Transverse colon (tissue), 4 donors: ENCODE measurements around the gene LAD1. TPM values are rescaled to one million over a fixed set of nuclear protein-coding genes. Genes with fewer than 3 reads are reported as not detected.

Experiments used
- DNase-seq: peaks from one replicate; pipeline ENCODE4 v3.0.0-alpha.2; 2019
- H3K27ac ChIP-seq, 4 donors: fragments of 200-600 bp; sonication (generic); 2 replicates each; pipeline ENCODE4 v1.5.1; 2016 to 2018; ENCODE audit warnings: inconsistent platforms in 4 of 4
- H3K27me3 ChIP-seq: fragments of 200-600 bp; sonication (generic); 2 replicates; pipeline ENCODE4 v1.5.1; 2017; ENCODE audit warnings: inconsistent platforms
- H3K36me3 ChIP-seq, 4 donors: fragments of 200-600 bp; sonication (generic); 2 replicates each; pipeline ENCODE4 v1.5.1; 2017 to 2019; ENCODE audit warnings: inconsistent platforms in 4 of 4
- H3K4me1 ChIP-seq, 4 donors: fragments of 200-600 bp; sonication (generic); 2 replicates each; pipeline ENCODE4 v1.5.1; 2017 to 2020; ENCODE audit warnings: inconsistent platforms in 4 of 4
- H3K4me3 ChIP-seq, 4 donors: fragments of 200-600 bp; sonication (generic); 1 replicate in 1 of 4; 2 replicates in 3 of 4; pipeline versions ENCODE4 v1.5.1 to v1.6.1; 2017 to 2019; ENCODE audit warnings: inconsistent platforms in 4 of 4
- H3K9me3 ChIP-seq, 2 donors: fragments of 200-600 bp; sonication (generic); 2 replicates each; pipeline ENCODE4 v1.5.1; 2017 to 2019; ENCODE audit warnings: inconsistent platforms in 2 of 2
- EP300 ChIP-seq: sonication (generic); formaldehyde crosslinking; IDR thresholded peaks from one replicate; pipeline ENCODE4 v1.6.1; 2017; ENCODE audit warnings: antibody characterized with exemption, low read depth
- POLR2A ChIP-seq: fragments of 450-650 bp; IDR thresholded peaks from one replicate; pipeline ENCODE4 v1.6.1; 2016; ENCODE audit warnings: antibody characterized with exemption, mild to moderate bottlenecking, moderate library complexity
- POLR2AphosphoS5 ChIP-seq, 3 donors: sonication (generic); formaldehyde crosslinking; IDR thresholded peaks; one replicate each; pipeline ENCODE4 v1.6.1; 2016; ENCODE audit warnings: antibody characterized with exemption in 3 of 3
- WGBS, 2 donors: methylation state at CpG; one replicate each; pipeline ENCODE4 v1.1.5; 2018; ENCODE audit warnings: low coverage in 1 of 2; 5-methylcytosine and 5-hydroxymethylcytosine counted together
- in situ Hi-C, 4 donors: fragments of 200-750 bp; cut with MboI; loops; one replicate each; pipeline versions ENCODE4 v1.15.0 to v1.15.1; 2017; ENCODE audit warnings: low sequenced_read_pairs in 3 of 4, low pct_ligation_motif_present in 1 of 4, low pct_unique_long_range_greater_than_20kb in 1 of 4
- intact Hi-C: fragments of 100-400 bp; cut with DNase I; formaldehyde crosslinking; loops from one replicate; pipeline ENCODE4 v1.15.1; 2023; ENCODE audit warnings: low total_unique reads
- total RNA-seq, 4 donors: library from RNA; depleted of rRNA; stranded (reverse); fragments of >200 nt; gene quantifications; one replicate each; pipeline ENCODE4 v1.1.0, GENCODE V29; 2016
- TF ChIP-seq, protein P1 (sequence below), 5 experiments: fragments of 200-600 bp in 3 of 5; fragments of 450-650 bp in 2 of 5; sonication (generic) in 3 of 5; IDR thresholded peaks; 1 replicate in 2 of 5; 2 replicates in 3 of 5; pipeline ENCODE4 v1.5.1; 2016 to 2017; ENCODE audit warnings: antibody characterized with exemption in 5 of 5, inconsistent platforms in 3 of 5, mild to moderate bottlenecking in 2 of 5, moderate library complexity in 1 of 5

LAD1 gene
- total RNA-seq, 4 donors from 2014 or later = 142 to 215 (median 177) TPM

DNA sequence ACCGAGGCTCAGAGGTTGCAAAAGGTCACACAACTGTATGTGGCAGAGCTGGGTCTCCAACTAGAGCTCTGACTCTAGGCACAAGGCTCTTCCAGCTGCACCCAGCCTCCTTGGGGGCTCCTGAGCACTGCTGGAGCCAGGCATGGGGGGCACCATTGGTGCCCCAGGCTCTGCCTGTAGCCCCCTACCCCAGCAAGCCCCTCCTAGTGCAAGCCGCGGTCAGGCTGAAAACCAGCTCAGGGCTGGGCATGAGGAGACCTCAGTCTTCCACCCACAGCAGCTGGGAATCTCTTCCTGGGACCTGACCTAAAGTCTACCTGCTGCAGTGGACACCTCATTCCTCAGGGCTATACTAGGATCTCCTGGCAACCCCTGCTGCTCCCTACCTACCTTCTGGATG, 36.2 kb downstream of the LAD1 start:
- DNase-seq = no peak
- Histone ChIP-seq H3K27ac (no peak overlapping the region), H3K27me3 (no peaks in the 10 kb centered on the region), H3K4me1 (no peaks in the 10 kb centered on the region), H3K9me3 (no peaks in the 10 kb centered on the region), H3K4me3 (no peak overlapping the region), H3K36me3 (no peaks in the 10 kb centered on the region)
- intact Hi-C loops = loop anchor here (5.0 kb wide), 1 partner anchor 111 kb away; no protein-coding TSS in a partner anchor
- in situ Hi-C loops = loop anchor here in 2 of 4 donors (25.0 kb wide), 1 partner anchor 101 kb away; no protein-coding TSS in a partner anchor
- WGBS, 2 donors = 89% methylated on average over 3 of the region's 3 CpGs; no CpG with 5 or more reads in 1 of the 2 donors
- no peak for TF ChIP-seq POLR2A
- TF ChIP-seq EP300 = no peak
- TF ChIP-seq, protein P1, sequence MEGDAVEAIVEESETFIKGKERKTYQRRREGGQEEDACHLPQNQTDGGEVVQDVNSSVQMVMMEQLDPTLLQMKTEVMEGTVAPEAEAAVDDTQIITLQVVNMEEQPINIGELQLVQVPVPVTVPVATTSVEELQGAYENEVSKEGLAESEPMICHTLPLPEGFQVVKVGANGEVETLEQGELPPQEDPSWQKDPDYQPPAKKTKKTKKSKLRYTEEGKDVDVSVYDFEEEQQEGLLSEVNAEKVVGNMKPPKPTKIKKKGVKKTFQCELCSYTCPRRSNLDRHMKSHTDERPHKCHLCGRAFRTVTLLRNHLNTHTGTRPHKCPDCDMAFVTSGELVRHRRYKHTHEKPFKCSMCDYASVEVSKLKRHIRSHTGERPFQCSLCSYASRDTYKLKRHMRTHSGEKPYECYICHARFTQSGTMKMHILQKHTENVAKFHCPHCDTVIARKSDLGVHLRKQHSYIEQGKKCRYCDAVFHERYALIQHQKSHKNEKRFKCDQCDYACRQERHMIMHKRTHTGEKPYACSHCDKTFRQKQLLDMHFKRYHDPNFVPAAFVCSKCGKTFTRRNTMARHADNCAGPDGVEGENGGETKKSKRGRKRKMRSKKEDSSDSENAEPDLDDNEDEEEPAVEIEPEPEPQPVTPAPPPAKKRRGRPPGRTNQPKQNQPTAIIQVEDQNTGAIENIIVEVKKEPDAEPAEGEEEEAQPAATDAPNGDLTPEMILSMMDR (IDR thresholded peaks at IDR 0.05) = no peak
- TF ChIP-seq POLR2AphosphoS5 (IDR thresholded peaks at IDR 0.05) = no peak

DNA sequence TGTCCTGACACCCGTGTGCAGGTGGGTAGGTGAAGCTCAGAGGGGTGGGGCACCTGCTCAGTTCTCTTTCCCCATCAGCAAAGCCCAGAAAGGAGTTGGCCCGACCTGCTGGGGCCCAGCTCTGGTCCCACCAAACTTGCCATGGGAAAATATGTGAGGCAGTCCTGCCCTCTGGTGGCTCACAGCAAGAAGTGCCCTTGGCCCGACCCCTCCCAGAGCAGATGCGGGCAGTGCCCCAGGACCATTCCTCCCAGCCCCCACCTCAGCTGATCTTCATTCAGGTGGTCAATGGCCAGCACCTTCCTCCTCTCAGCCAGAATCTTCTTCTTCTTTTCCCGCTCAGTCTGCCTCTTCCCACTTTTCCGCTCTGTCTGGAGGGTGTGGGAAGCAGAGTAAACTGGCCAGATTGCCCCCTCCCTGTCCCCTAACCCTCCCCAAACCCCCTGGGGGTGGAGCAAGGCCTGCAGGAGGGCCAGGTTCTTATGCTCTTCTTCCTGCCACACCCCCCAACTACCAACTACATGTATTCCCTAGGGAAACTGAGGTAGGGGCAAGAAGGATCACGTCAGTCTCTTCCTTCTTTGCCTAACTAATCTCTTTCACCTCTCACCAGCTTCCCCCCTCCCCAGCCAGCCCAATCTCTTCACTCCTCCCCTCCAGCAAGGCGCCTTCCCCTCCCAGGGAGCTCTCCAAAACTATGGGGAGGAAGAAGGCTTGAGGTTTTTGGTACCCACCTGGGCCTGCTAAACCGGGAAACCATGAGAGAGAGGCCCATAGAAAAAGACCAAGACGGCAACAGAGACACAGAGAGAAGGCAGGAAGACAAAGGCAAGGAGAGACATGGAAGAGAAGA, 37.2 kb downstream of the LAD1 start:
- TF ChIP-seq EP300 = no peak
- TF ChIP-seq POLR2AphosphoS5 (IDR thresholded peaks at IDR 0.05) = no peak
- TF ChIP-seq, protein P1 (IDR thresholded peaks at IDR 0.05) = peak; percentile 62 to 88 (median 75)
- Histone ChIP-seq H3K27me3 (no peaks in the 10 kb centered on the region), H3K36me3 (no peaks in the 10 kb centered on the region), H3K4me1 (no peaks in the 10 kb centered on the region), H3K9me3 (no peaks in the 10 kb centered on the region), H3K4me3 (no peak overlapping the region), H3K27ac (no peak overlapping the region)
- WGBS, 2 donors = 41 to 85% methylated on average over 3 to 10 of the region's 10 CpGs
- intact Hi-C loops (loop anchor here (5.0 kb wide), 1 partner anchor 110 kb away; no protein-coding TSS in a partner anchor), in situ Hi-C loops (loop anchor here in 2 of 4 donors (25.0 kb wide), 1 partner anchor 100 kb away; no protein-coding TSS in a partner anchor)
- DNase-seq = peak; percentile 27

DNA sequence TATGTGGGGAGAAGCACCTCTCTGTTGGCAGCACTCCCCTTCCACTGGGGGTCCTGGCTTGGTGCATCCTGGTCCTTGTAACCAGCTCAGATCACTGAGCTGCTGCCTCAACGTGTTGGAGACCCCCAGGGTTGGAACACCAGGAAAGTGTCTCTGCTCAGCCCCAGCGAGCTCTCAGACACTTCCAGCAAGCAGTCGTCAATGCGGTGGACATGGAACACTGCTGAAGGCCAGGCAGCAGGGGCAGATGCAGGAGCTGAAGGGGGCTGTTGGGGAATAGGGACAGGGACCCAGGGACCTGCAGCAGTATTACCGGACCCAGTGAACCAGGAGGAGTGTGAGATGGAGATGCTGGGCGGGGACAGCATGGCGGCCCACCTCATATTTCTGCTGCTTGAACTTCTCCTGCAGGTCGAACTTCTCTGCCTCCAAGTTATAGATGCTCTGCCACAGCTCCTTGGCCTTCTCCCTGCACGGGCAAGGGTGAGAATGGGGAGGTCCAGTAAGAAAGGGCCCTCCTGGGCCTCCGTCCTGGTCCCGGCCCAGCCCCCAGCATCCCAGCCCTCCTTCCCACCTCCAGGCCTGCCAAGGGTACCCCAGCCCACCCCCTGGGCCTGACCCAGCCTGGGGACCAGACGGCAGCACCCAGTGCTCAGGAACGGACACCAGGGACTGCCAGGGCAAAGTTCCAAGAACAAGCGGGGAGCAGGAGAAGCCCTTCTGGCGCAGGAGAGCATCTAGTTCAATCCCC, 38.0 kb downstream of the LAD1 start:
- Histone ChIP-seq H3K4me3 (no peak overlapping the region), H3K9me3 (no peaks in the 10 kb centered on the region), H3K36me3 (no peaks in the 10 kb centered on the region), H3K27ac (no peak overlapping the region), H3K4me1 (no peaks in the 10 kb centered on the region), H3K27me3 (no peaks in the 10 kb centered on the region)
- in situ Hi-C loops (loop anchor here in 2 of 4 donors (25.0 kb wide), 1 partner anchor 99 kb away; no protein-coding TSS in a partner anchor), intact Hi-C loops (loop anchor here (5.0 kb wide), 1 partner anchor 109 kb away; no protein-coding TSS in a partner anchor)
- TF ChIP-seq POLR2AphosphoS5 (IDR thresholded peaks at IDR 0.05) (no peak), EP300 (no peak)
- TF ChIP-seq, protein P1 (IDR thresholded peaks at IDR 0.05) = no peak
- WGBS, 2 donors = 75% methylated on average over 15 of the region's 15 CpGs; no CpG with 5 or more reads in 1 of the 2 donors
- no peak for DNase-seq

DNA sequence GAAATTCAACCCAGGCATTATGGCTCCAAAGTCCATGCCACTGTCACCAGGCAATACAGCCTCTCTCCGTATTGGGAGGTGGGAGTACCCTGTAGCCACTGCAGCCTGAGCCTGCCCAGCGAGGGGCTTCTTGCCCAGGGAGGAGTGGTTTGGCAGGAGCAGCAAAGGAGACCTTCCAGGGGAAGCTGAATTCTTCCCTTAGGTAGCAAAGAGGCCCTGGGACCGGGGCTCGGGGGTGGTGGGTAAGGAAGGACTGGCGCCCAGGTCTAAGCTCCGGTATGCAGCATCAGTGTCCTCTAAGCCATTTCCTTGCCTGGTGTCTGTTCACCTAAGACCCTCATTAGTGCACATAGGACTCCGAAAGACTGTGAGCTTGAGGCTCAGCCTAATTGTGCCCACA, 38.6 kb downstream of the LAD1 start:
- Histone ChIP-seq H3K9me3 (no peaks in the 10 kb centered on the region), H3K4me3 (no peak overlapping the region), H3K27ac (no peak overlapping the region), H3K36me3 (no peaks in the 10 kb centered on the region), H3K27me3 (no peaks in the 10 kb centered on the region), H3K4me1 (no peaks in the 10 kb centered on the region)
- DNase-seq = no peak
- in situ Hi-C loops = loop anchor here in 2 of 4 donors (25.0 kb wide), 1 partner anchor 98 kb away; no protein-coding TSS in a partner anchor
- intact Hi-C loops = loop anchor here (5.0 kb wide), 1 partner anchor 108 kb away; no protein-coding TSS in a partner anchor
- TF ChIP-seq POLR2AphosphoS5 (IDR thresholded peaks at IDR 0.05) (no peak), EP300 (no peak), POLR2A (no peak)
- TF ChIP-seq, protein P1 (IDR thresholded peaks at IDR 0.05) = no peak
- WGBS, 2 donors = 76% methylated on average over 7 of the region's 7 CpGs; no CpG with 5 or more reads in 1 of the 2 donors
